WTC11 (cell line): Measurements from ENCODE around the gene FKBP1A. TPM values are rescaled to one million over a fixed set of nuclear protein-coding genes. Genes with fewer than 3 reads are reported as not detected.

ENCODE experiments used
- ATAC-seq: fragments of 200-7000 bp; cut with Tn5 transposase; 2 replicates; pipeline ENCODE4 v1.10.0; 2021; ENCODE audit warnings: mild to moderate bottlenecking, moderate library complexity
- CTCF ChIA-PET: fragments of 300-600 bp; sonication (Branson Sonifier 250); formaldehyde crosslinking; loops from one replicate; lab custom pipeline; 2021; ENCODE audit warnings: antibody characterized with exemption; lab: Charles Lee
- POLR2A ChIA-PET: fragments of 350-600 bp; sonication (Branson Sonifier 250); formaldehyde crosslinking; loops from one replicate; lab custom pipeline; 2021; ENCODE audit warnings: antibody characterized with exemption; lab: Charles Lee
- DNase-seq: peaks from one replicate; pipeline ENCODE4 v3.0.0; 2021; ENCODE audit warnings: low spot score
- H3K27ac Mint-ChIP-seq: 2 replicates; pipeline ENCODE4 v1.8.0; 2021; ENCODE audit warnings: mixed read lengths
- H3K27me3 Mint-ChIP-seq: 2 replicates; pipeline ENCODE4 v1.8.0; 2021; ENCODE audit warnings: low read depth, mild to moderate bottlenecking, moderate library complexity, mixed read lengths
- H3K36me3 Mint-ChIP-seq: 2 replicates; pipeline ENCODE4 v1.8.0; 2021; ENCODE audit warnings: mixed read lengths
- H3K4me1 Mint-ChIP-seq: 2 replicates; pipeline ENCODE4 v1.8.0; 2022; ENCODE audit warnings: mixed read lengths
- H3K4me3 Mint-ChIP-seq: 2 replicates; pipeline ENCODE4 v1.8.0; 2021; ENCODE audit warnings: mild to moderate bottlenecking, moderate library complexity, mixed read lengths
- H3K9me3 Mint-ChIP-seq: 2 replicates; pipeline ENCODE4 v1.8.0; 2021; ENCODE audit warnings: mixed read lengths
- ATF1 ChIP-seq: sonication (generic); formaldehyde crosslinking; IDR thresholded peaks from 2 replicates; pipeline ENCODE4 v1.8.1; 2023; ENCODE audit warnings: mild to moderate bottlenecking, moderate library complexity, missing genetic modification reagents
- CBFB ChIP-seq: sonication (generic); formaldehyde crosslinking; IDR thresholded peaks from 2 replicates; pipeline ENCODE4 v1.8.1; 2022; ENCODE audit warnings: mild to moderate bottlenecking, low read depth, missing genetic modification reagents
- CREB1 ChIP-seq: sonication (generic); formaldehyde crosslinking; IDR thresholded peaks from 2 replicates; pipeline ENCODE4 v1.8.0; 2023; ENCODE audit warnings: mild to moderate bottlenecking, missing genetic modification reagents
- CREM ChIP-seq: sonication (generic); formaldehyde crosslinking; IDR thresholded peaks from 2 replicates; pipeline ENCODE4 v1.8.1; 2022; ENCODE audit warnings: mild to moderate bottlenecking, missing genetic modification reagents, moderate library complexity
- FOXK1 ChIP-seq: sonication (generic); formaldehyde crosslinking; IDR thresholded peaks from 2 replicates; pipeline ENCODE4 v1.8.0; 2022; ENCODE audit warnings: mild to moderate bottlenecking, moderate library complexity, missing genetic modification reagents
- GABPB1 ChIP-seq: sonication (generic); formaldehyde crosslinking; IDR thresholded peaks from 2 replicates; pipeline ENCODE4 v1.8.1; 2023; ENCODE audit warnings: mild to moderate bottlenecking, missing genetic modification reagents
- GRHL2 ChIP-seq: fragments of 250-450 bp; sonication (Bioruptor Pico); IDR thresholded peaks from 2 replicates; pipeline ENCODE4 v1.8.0; 2022; ENCODE audit warnings: mild to moderate bottlenecking, moderate library complexity; ENCODE audit not compliant: insufficient replicate concordance, severe bottlenecking
- GTF2I ChIP-seq: fragments of 250-450 bp; sonication (Bioruptor Pico); conservative IDR thresholded peaks from 2 replicates; pipeline ENCODE4 v1.4.0; 2021; ENCODE audit warnings: mild to moderate bottlenecking
- JUN ChIP-seq: sonication (generic); formaldehyde crosslinking; IDR thresholded peaks from 2 replicates; pipeline ENCODE4 v1.8.0; 2023; ENCODE audit warnings: mild to moderate bottlenecking, missing genetic modification reagents
- MYBL2 ChIP-seq: sonication (generic); formaldehyde crosslinking; IDR thresholded peaks from 2 replicates; pipeline ENCODE4 v1.8.1; 2023; ENCODE audit warnings: mild to moderate bottlenecking, moderate library complexity, missing genetic modification reagents
- NFYB ChIP-seq: sonication (generic); formaldehyde crosslinking; conservative IDR thresholded peaks from 2 replicates; pipeline ENCODE4 v1.8.0; 2022; ENCODE audit warnings: low read depth, missing genetic modification reagents
- NR2C2 ChIP-seq: sonication (generic); formaldehyde crosslinking; IDR thresholded peaks from 2 replicates; pipeline ENCODE4 v1.8.0; 2022; ENCODE audit warnings: mild to moderate bottlenecking, missing genetic modification reagents
- PRRX2 ChIP-seq: fragments of 250-450 bp; sonication (Bioruptor Pico); IDR thresholded peaks from 2 replicates; pipeline ENCODE4 v1.8.0; 2021; ENCODE audit warnings: mild to moderate bottlenecking
- RORB ChIP-seq: fragments of 250-450 bp; sonication (Bioruptor Pico); IDR thresholded peaks from 2 replicates; pipeline ENCODE4 v1.9.0; 2021; ENCODE audit warnings: mild to moderate bottlenecking
- SMAD4 ChIP-seq: sonication (generic); formaldehyde crosslinking; IDR thresholded peaks from 2 replicates; pipeline ENCODE4 v1.8.0; 2022; ENCODE audit warnings: mild to moderate bottlenecking, missing genetic modification reagents
- TCF7 ChIP-seq: sonication (generic); formaldehyde crosslinking; IDR thresholded peaks from 2 replicates; pipeline ENCODE4 v1.8.0; 2022; ENCODE audit warnings: mild to moderate bottlenecking, low read depth, missing genetic modification reagents, moderate library complexity
- TEAD1 ChIP-seq: sonication (generic); formaldehyde crosslinking; IDR thresholded peaks from 2 replicates; pipeline ENCODE4 v1.8.0; 2022; ENCODE audit warnings: mild to moderate bottlenecking, missing genetic modification reagents
- ZBTB21 ChIP-seq: sonication (generic); formaldehyde crosslinking; IDR thresholded peaks from 2 replicates; pipeline ENCODE4 v1.8.1; 2023; ENCODE audit warnings: mild to moderate bottlenecking, missing genetic modification reagents, borderline replicate concordance
- ZNF232 ChIP-seq: sonication (generic); formaldehyde crosslinking; IDR thresholded peaks from 2 replicates; pipeline ENCODE4 v1.8.0; 2022; ENCODE audit warnings: mild to moderate bottlenecking, missing genetic modification reagents
- ZNF423 ChIP-seq: fragments of 250-450 bp; sonication (Bioruptor Pico); IDR thresholded peaks from 2 replicates; pipeline ENCODE4 v2.1.2; 2022; ENCODE audit warnings: mild to moderate bottlenecking, moderate library complexity
- total RNA-seq: library from RNA; stranded (reverse); gene quantifications from 3 replicates; pipeline ENCODE4 v1.2.3, GENCODE V29; 2021
- TF ChIP-seq, protein P1 (sequence below): sonication (generic); formaldehyde crosslinking; conservative IDR thresholded peaks from 2 replicates; pipeline ENCODE4 v1.8.1; 2023; ENCODE audit warnings: mild to moderate bottlenecking, low read depth, missing genetic modification reagents, moderate library complexity
- TF ChIP-seq, protein P2 (sequence below): fragments of 250-450 bp; sonication (Bioruptor Pico); IDR thresholded peaks from 2 replicates; pipeline ENCODE4 v1.8.0; 2021; ENCODE audit warnings: mild to moderate bottlenecking
- TF ChIP-seq, protein P3 (sequence below): fragments of 250-450 bp; sonication (Bioruptor Pico); IDR thresholded peaks from 2 replicates; pipeline ENCODE4 v1.9.0; 2021; ENCODE audit warnings: mild to moderate bottlenecking
- TF ChIP-seq, protein P4 (sequence below): sonication (generic); formaldehyde crosslinking; IDR thresholded peaks from 2 replicates; pipeline ENCODE4 v1.8.1; 2022; ENCODE audit warnings: low read depth, mild to moderate bottlenecking, moderate library complexity, missing genetic modification reagents, borderline replicate concordance
- TF ChIP-seq, protein P5 (sequence below): sonication (generic); formaldehyde crosslinking; IDR thresholded peaks from 2 replicates; pipeline ENCODE4 v1.8.1; 2023; ENCODE audit warnings: mild to moderate bottlenecking, missing genetic modification reagents, moderate library complexity
- TF ChIP-seq, protein P6 (sequence below): sonication (generic); formaldehyde crosslinking; conservative IDR thresholded peaks from 2 replicates; pipeline ENCODE4 v1.8.1; 2022; ENCODE audit warnings: mild to moderate bottlenecking, missing genetic modification reagents
- TF ChIP-seq, protein P7 (sequence below): sonication (generic); formaldehyde crosslinking; IDR thresholded peaks from 2 replicates; pipeline ENCODE4 v1.8.1; 2023; ENCODE audit warnings: mild to moderate bottlenecking, missing genetic modification reagents, moderate library complexity
- TF ChIP-seq, protein P8 (sequence below): sonication (generic); formaldehyde crosslinking; IDR thresholded peaks from 2 replicates; pipeline ENCODE4 v1.8.1; 2022; ENCODE audit warnings: missing genetic modification reagents, borderline replicate concordance

FKBP1A gene
- total RNA-seq, 1 experiment from 2014 or later: 218 TPM

DNA sequence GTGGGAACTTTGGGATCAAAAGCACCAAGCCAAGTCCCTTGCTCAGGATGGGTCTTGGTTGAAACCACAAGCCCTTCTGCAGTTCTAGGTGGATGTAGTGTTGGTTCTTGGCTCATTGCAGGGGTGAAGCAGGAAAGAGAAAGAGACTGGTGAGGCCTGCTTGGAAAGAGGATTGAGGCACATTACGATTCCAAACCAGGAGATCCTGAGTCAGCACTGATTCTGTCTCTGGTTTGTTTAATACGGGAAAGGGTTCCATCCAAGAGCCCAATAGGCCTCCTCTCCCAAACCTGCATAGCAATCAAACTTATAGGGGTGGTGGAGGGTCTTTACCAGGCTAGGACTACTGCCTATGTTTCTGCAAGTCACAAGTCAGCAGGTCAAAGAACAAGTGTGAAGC, 49.5 kb upstream of the FKBP1A start:
- CTCF ChIA-PET: no interaction called here
- H3K36me3 Mint-ChIP-seq: peaks cover 55% of the 10 kb centered on the region
- no peaks in the 10 kb centered on the region for H3K9me3 Mint-ChIP-seq
- TF ChIP-seq GRHL2 (CRISPR knock-in tag) (no peak), ATF1 (CRISPR knock-in tag) (no peak), FOXK1 (CRISPR knock-in tag) (no peak), GTF2I (CRISPR knock-in tag) (no peak), CREB1 (CRISPR knock-in tag) (no peak), ZNF232 (no peak), TEAD1 (CRISPR knock-in tag) (no peak), RORB (CRISPR knock-in tag) (no peak), ZBTB21 (CRISPR knock-in tag) (no peak), TCF7 (no peak), ZNF423 (CRISPR knock-in tag) (no peak), PRRX2 (no peak), NFYB (no peak), JUN (CRISPR knock-in tag) (no peak), NR2C2 (CRISPR knock-in tag) (no peak)
- TF ChIP-seq, protein P1, sequence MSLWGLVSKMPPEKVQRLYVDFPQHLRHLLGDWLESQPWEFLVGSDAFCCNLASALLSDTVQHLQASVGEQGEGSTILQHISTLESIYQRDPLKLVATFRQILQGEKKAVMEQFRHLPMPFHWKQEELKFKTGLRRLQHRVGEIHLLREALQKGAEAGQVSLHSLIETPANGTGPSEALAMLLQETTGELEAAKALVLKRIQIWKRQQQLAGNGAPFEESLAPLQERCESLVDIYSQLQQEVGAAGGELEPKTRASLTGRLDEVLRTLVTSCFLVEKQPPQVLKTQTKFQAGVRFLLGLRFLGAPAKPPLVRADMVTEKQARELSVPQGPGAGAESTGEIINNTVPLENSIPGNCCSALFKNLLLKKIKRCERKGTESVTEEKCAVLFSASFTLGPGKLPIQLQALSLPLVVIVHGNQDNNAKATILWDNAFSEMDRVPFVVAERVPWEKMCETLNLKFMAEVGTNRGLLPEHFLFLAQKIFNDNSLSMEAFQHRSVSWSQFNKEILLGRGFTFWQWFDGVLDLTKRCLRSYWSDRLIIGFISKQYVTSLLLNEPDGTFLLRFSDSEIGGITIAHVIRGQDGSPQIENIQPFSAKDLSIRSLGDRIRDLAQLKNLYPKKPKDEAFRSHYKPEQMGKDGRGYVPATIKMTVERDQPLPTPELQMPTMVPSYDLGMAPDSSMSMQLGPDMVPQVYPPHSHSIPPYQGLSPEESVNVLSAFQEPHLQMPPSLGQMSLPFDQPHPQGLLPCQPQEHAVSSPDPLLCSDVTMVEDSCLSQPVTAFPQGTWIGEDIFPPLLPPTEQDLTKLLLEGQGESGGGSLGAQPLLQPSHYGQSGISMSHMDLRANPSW (CRISPR knock-in tag): no peak
- TF ChIP-seq, protein P2, sequence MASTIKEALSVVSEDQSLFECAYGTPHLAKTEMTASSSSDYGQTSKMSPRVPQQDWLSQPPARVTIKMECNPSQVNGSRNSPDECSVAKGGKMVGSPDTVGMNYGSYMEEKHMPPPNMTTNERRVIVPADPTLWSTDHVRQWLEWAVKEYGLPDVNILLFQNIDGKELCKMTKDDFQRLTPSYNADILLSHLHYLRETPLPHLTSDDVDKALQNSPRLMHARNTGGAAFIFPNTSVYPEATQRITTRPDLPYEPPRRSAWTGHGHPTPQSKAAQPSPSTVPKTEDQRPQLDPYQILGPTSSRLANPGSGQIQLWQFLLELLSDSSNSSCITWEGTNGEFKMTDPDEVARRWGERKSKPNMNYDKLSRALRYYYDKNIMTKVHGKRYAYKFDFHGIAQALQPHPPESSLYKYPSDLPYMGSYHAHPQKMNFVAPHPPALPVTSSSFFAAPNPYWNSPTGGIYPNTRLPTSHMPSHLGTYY (CRISPR knock-in tag): no peak
- TF ChIP-seq, protein P3, sequence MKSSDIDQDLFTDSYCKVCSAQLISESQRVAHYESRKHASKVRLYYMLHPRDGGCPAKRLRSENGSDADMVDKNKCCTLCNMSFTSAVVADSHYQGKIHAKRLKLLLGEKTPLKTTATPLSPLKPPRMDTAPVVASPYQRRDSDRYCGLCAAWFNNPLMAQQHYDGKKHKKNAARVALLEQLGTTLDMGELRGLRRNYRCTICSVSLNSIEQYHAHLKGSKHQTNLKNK: no peak
- TF ChIP-seq, protein P4, sequence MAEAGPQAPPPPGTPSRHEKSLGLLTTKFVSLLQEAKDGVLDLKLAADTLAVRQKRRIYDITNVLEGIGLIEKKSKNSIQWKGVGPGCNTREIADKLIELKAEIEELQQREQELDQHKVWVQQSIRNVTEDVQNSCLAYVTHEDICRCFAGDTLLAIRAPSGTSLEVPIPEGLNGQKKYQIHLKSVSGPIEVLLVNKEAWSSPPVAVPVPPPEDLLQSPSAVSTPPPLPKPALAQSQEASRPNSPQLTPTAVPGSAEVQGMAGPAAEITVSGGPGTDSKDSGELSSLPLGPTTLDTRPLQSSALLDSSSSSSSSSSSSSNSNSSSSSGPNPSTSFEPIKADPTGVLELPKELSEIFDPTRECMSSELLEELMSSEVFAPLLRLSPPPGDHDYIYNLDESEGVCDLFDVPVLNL (CRISPR knock-in tag): no peak
- no peaks in the 10 kb centered on the region for H3K27me3 Mint-ChIP-seq
- H3K4me3 Mint-ChIP-seq: no peak overlapping the region
- H3K27ac Mint-ChIP-seq: no peak overlapping the region
- H3K4me1 Mint-ChIP-seq: peaks cover 4% of the 10 kb centered on the region
- DNase-seq: no peak
- ATAC-seq: no peak
- POLR2A ChIA-PET: no interaction called here

DNA sequence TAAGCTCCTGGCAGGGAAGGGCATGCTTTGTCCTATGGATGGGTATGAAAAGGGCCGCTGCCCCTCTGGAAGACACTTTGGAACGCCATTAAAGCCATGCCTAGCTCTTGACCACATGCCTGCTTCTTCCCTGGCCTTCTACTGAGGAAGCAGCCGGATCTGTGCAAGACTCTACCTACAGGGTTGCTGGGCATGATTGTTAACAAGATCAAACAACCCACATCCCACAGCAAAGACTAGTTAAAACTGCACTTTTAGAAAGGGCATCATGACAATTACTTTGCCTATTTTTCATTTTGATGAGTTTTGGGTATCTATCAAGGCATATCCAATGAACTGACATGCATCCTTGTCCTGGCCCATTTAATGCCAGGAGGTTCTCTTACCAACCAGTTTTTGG, 48.3 kb upstream of the FKBP1A start:
- POLR2A ChIA-PET: interaction anchor here (1.1 kb wide), 1 partner anchor 11 kb away, joined by 3 read pairs; no protein-coding TSS in a partner anchor
- CTCF ChIA-PET: interaction anchor here (0.6 to 1.4 kb wide), 8 partner anchors 14 to 336 kb away, joined by 3 to 7 read pairs (median 4); partner anchors contain the start of gene NSFL1C
- Mint-ChIP-seq H3K4me1 (peaks cover 7% of the 10 kb centered on the region), H3K27ac (no peak overlapping the region), H3K27me3 (no peaks in the 10 kb centered on the region), H3K36me3 (peaks cover 45% of the 10 kb centered on the region), H3K9me3 (no peaks in the 10 kb centered on the region), H3K4me3 (no peak overlapping the region)
- DNase-seq (no peak), ATAC-seq (no peak)
- TF ChIP-seq CREM (CRISPR knock-in tag) (no peak), ZBTB21 (CRISPR knock-in tag) (no peak), GTF2I (CRISPR knock-in tag) (no peak), CBFB (CRISPR knock-in tag) (no peak), SMAD4 (CRISPR knock-in tag) (no peak), GABPB1 (CRISPR knock-in tag) (no peak), MYBL2 (CRISPR knock-in tag) (no peak)
- TF ChIP-seq, protein P5, sequence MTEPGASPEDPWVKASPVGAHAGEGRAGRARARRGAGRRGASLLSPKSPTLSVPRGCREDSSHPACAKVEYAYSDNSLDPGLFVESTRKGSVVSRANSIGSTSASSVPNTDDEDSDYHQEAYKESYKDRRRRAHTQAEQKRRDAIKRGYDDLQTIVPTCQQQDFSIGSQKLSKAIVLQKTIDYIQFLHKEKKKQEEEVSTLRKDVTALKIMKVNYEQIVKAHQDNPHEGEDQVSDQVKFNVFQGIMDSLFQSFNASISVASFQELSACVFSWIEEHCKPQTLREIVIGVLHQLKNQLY (CRISPR knock-in tag): no peak
- TF ChIP-seq, protein P6, sequence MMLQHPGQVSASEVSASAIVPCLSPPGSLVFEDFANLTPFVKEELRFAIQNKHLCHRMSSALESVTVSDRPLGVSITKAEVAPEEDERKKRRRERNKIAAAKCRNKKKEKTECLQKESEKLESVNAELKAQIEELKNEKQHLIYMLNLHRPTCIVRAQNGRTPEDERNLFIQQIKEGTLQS (CRISPR knock-in tag): no peak
- TF ChIP-seq, protein P7, sequence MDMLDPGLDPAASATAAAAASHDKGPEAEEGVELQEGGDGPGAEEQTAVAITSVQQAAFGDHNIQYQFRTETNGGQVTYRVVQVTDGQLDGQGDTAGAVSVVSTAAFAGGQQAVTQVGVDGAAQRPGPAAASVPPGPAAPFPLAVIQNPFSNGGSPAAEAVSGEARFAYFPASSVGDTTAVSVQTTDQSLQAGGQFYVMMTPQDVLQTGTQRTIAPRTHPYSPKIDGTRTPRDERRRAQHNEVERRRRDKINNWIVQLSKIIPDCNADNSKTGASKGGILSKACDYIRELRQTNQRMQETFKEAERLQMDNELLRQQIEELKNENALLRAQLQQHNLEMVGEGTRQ (CRISPR knock-in tag): no peak
- TF ChIP-seq, protein P8, sequence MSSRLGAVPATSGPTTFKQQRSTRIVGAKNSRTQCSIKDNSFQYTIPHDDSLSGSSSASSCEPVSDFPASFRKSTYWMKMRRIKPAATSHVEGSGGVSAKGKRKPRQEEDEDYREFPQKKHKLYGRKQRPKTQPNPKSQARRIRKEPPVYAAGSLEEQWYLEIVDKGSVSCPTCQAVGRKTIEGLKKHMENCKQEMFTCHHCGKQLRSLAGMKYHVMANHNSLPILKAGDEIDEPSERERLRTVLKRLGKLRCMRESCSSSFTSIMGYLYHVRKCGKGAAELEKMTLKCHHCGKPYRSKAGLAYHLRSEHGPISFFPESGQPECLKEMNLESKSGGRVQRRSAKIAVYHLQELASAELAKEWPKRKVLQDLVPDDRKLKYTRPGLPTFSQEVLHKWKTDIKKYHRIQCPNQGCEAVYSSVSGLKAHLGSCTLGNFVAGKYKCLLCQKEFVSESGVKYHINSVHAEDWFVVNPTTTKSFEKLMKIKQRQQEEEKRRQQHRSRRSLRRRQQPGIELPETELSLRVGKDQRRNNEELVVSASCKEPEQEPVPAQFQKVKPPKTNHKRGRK (CRISPR knock-in tag): no peak
